Epithelial cell of proximal tubule (primary cell): ENCODE measurements around the gene EID2. TPM values are rescaled to one million over a fixed set of nuclear protein-coding genes. Genes with fewer than 3 reads are reported as not detected.

Experiments
- DNase-seq: peaks from one replicate; pipeline ENCODE4 v3.0.0-alpha.2; 2011; ENCODE audit warnings: low read depth
- H3K4me3 ChIP-seq: 2 replicates; pipeline ENCODE4 v1.5.1; 2011; ENCODE audit warnings: low read depth, mild to moderate bottlenecking, low read length
- total RNA-seq: library from RNA; depleted of rRNA; stranded (reverse); fragments of >200 nt; gene quantifications from 2 replicates; pipeline ENCODE4 v1.2.3, GENCODE V29; 2015
- TF ChIP-seq, protein P1 (sequence below): conservative IDR thresholded peaks from 2 replicates; pipeline ENCODE4 v1.5.1; 2012; ENCODE audit warnings: low read depth, mild to moderate bottlenecking, low read length

Gene EID2
- total RNA-seq, 1 donor from 2014 or later, result 12.3 TPM

DNA sequence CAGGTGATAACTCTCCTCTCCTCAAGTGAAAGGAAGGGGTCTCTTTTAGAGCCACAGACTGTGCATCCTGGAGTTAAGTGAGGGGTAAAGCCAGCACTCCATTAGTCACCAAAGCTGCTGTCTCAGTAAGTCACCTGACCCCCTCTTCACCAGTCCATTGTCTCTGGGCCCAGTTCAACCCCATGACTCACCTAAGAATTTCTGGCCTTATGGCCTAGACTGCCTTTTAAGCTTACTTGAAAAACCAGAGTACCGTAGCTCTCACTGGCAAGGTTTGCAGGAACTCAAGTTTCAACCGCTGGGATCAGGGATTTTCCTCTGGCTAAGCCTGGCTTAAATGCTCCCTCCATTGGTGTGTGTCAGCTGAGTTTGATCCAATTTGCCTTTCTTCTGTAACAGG, 23.4 kb upstream of the EID2 start:
- H3K4me3 ChIP-seq, result no peak overlapping the region
- TF ChIP-seq, protein P1, sequence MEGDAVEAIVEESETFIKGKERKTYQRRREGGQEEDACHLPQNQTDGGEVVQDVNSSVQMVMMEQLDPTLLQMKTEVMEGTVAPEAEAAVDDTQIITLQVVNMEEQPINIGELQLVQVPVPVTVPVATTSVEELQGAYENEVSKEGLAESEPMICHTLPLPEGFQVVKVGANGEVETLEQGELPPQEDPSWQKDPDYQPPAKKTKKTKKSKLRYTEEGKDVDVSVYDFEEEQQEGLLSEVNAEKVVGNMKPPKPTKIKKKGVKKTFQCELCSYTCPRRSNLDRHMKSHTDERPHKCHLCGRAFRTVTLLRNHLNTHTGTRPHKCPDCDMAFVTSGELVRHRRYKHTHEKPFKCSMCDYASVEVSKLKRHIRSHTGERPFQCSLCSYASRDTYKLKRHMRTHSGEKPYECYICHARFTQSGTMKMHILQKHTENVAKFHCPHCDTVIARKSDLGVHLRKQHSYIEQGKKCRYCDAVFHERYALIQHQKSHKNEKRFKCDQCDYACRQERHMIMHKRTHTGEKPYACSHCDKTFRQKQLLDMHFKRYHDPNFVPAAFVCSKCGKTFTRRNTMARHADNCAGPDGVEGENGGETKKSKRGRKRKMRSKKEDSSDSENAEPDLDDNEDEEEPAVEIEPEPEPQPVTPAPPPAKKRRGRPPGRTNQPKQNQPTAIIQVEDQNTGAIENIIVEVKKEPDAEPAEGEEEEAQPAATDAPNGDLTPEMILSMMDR, result no peak
- peak; percentile 84 for DNase-seq

DNA sequence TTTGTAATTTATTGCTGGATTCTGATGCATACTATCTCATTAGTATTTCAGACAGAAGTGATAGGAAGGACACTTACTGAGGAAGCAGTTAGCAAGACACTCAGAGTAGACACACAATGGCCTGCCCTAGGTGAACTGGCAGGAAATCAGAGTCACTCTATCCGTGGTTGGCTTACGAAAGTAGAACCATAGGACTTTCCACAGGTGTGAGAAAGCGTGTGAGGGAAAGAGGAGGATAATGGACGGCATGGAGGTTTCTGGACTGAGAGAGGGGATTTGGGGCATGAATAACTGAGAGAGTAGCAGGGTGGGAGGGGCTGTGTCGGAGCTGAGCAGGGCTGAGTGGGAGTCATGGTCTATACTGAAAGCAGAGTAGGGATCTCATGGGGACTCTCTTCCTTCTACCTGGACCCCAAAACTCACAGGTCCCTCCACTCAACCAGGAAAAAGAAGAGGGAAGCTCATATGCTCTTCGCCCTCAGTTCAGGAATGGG, 18.7 kb upstream of the EID2 start:
- TF ChIP-seq, protein P1, result no peak
- DNase-seq, result no peak
- H3K4me3 ChIP-seq, result no peak overlapping the region

DNA sequence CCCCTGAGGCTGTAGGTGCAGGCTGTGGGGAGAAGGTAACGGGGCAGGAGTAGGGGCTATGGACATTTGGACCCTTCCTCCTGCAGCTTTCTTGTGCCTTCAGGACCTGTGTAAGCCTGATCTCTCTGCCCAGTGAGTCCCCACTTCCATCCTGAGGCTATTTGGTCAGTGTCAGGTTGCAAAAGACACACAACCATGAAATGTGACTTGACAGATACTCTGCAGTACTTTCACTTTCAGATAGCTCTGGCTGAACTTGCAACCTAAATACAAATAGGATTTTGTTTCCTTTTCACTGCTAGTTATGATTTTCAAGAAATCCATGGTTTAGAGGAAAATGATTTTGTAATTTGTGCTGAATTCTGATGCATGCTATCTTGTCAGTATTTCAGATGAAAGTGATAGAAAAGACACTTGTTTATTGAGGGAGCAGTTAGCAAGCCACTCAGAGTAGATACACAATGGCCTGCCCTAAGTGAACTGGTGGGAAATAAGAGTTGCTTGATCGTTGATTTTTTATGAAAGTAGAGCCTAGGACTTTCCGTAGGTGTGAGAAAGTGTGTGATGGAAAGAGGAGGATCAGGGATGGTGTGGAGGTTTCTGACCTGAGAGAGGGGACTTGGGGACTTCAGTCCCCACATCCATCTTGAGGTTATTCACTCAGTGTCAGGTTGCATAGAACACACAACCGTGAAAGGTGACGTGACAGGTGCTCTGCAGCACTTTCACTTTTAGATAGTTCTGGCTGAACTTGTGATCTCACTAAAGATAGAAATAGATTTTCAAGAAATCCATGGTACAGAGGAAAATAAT, 18.1 kb upstream of the EID2 start:
- TF ChIP-seq, protein P1, result no peak
- no peak for DNase-seq
- H3K4me3 ChIP-seq, result no peak overlapping the region

DNA sequence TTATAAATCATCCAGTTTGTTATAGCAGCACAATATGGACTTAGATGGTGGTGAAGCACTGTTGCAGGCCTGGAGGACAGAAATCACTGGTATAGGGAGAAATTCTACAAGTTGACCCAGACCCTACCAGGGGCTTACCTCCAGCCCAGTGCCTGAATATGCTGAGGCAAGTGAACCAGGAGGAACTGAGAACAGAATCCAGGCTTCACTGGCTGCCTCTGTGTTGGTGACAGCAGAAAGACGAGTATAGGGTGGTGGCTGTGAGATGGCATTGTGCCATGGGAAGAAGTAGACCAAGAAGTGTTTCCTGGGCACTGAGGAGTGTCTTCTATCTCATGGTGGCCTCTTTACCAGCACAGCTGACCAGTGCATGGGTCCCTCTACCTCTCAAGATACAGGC, 15.9 kb upstream of the EID2 start:
- TF ChIP-seq, protein P1, result no peak
- H3K4me3 ChIP-seq, result no peak overlapping the region
- DNase-seq, result no peak

DNA sequence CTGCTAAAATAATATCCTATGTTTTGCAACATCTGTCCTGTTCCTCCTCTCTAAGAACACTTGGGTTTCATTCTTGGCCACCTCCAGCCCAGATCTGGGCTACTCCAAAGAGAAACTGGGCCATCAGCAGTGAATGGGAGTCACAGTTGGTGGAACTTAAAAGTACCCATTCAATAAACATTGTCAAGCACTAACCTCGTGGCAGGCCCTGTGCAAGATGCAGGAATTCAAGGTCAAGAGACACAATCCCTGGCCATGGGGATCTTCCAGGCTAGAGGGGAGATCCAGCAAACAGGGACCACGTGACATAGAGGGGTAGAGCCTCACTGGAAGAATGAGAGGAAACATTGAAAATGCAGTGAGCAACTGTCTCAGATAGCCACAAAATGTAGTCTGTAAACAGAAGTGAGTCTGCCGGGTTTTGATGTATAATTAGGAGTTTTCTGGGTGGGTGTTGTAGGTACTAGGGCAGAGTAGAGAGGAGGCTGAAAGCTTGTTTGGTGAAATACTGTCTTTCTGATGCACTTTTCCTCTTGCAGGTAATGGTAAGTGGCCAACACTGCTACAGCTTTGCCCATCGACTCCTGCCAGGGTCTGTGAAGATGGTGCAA, 14.8 kb upstream of the EID2 start:
- DNase-seq, result no peak
- TF ChIP-seq, protein P1, result no peak
- H3K4me3 ChIP-seq, result no peak overlapping the region

DNA sequence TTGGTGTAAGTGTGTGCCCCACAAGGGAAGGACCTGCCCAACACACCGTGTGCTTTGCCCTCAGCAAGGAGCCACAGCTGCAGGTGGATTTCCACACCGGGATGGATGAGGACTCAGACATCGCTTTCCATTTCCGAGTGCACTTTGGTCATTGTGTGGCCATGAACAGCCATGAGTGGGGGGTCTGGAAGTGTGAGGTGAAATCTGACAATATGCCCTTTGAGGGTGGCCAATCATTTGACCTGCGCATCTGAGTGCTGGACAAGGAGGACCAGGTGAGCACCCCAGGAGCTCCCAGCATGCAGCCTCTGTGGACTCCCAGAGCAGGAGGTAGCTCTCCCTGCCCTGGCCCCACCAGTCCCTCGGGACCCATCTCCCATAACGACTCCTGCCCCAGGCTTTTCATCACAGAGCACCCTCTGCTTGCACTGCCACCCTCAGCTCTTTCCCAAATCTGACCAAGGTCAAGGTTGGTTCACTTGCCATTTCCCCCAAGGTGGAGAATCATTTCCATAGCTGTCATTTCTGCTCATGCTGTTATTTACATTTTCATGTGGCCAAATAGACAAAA, 13.2 kb upstream of the EID2 start:
- TF ChIP-seq, protein P1, result no peak
- no peak for DNase-seq
- H3K4me3 ChIP-seq, result no peak overlapping the region
